ENCODE measurements around the gene CACNA1E.

CACNA1E gene

GRCh38 chr1:181784039-181784683 is 300.8 kb downstream of the CACNA1E start:
- no peak for TF ChIP-seq CSDC2 (CRISPR knock-in tag; IDR thresholded peaks at IDR 0.05)
- no peak for TF ChIP-seq CREB5 (CRISPR knock-in tag; IDR thresholded peaks at IDR 0.05; ENCODE audit: low read depth)
- no peak for TF ChIP-seq RARB (CRISPR knock-in tag; IDR thresholded peaks at IDR 0.05)
- TF ChIP-seq ZFP3 (CRISPR knock-in tag; IDR thresholded peaks at IDR 0.05) = no peak
- no peak for TF ChIP-seq PATZ1 (CRISPR knock-in tag; IDR thresholded peaks at IDR 0.05; ENCODE audit: borderline replicate concordance)
- TF ChIP-seq TCF4 (CRISPR knock-in tag; IDR thresholded peaks at IDR 0.05; ENCODE audit: borderline replicate concordance) = no peak
- TF ChIP-seq ESRRG (CRISPR knock-in tag; IDR thresholded peaks at IDR 0.05) = no peak
- no peak for TF ChIP-seq ZC3H10 (CRISPR knock-in tag; IDR thresholded peaks at IDR 0.05)
- no peak for TF ChIP-seq TOX (CRISPR knock-in tag; IDR thresholded peaks at IDR 0.05; ENCODE audit: borderline replicate concordance)

DNA sequence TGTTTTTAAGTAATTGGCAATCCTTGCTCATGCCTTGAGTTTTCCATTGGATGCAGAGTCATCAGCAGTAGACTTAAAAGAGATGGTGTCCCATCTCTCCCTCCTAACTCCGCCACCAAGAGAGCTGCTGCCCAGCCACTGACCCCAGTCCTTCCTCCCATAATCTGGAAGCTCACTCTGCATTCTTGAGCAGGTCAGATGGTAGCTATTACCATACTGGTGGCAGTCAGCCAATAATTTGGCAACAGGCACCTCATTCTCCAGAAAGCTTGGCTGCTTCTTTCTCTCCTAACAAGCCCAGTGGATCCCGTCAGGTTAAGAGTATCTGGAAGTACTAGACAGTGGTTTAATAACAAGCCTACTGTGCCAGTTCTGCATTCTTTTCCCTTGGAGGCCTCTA is 306.1 kb downstream of the CACNA1E start:
- no peak for ATAC-seq
- TF ChIP-seq ZFP30 (CRISPR knock-in tag; IDR thresholded peaks at IDR 0.05) = no peak
- TF ChIP-seq ESRRG (CRISPR knock-in tag; IDR thresholded peaks at IDR 0.05) = no peak
- no peak for TF ChIP-seq ZNF8 (CRISPR knock-in tag; IDR thresholded peaks at IDR 0.05)
- no peak for TF ChIP-seq GLIS3 (CRISPR knock-in tag; IDR thresholded peaks at IDR 0.05)
- TF ChIP-seq BACH2 (CRISPR knock-in tag; IDR thresholded peaks at IDR 0.05; ENCODE audit: borderline replicate concordance) = no peak
- no peak for TF ChIP-seq CSDC2 (CRISPR knock-in tag; IDR thresholded peaks at IDR 0.05)
- TF ChIP-seq PATZ1 (CRISPR knock-in tag; IDR thresholded peaks at IDR 0.05; ENCODE audit: borderline replicate concordance) = no peak
- TF ChIP-seq ZNF70 (CRISPR knock-in tag; IDR thresholded peaks at IDR 0.05) = no peak

More at GRCh38 chr1:181784039-181784683, 300.8 kb downstream of the CACNA1E start:
- ATAC-seq = no peak

DNA sequence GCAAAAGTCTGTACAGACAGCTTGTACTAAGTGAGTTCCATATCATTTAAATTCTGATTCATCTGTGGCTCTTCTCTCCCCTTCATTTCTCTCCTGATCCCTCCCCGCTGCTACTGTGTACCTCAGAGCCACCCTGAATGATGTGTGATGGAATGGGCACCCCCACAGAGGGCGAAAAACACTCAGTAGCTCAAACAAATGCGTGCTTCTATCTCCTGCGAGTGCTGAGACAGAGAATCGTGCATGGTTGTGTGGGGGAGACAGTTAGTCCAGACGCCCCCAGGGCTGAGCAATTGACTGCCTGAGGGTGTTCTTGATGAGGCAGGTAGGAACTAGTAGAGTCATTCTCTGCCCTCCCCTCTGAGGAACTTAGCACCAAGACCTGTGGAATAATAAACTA is 308.4 kb downstream of the CACNA1E start:
- TF ChIP-seq ZFP30 (CRISPR knock-in tag; IDR thresholded peaks at IDR 0.05) (no peak), ZC3H10 (CRISPR knock-in tag; IDR thresholded peaks at IDR 0.05) (no peak), PPARA (CRISPR knock-in tag; IDR thresholded peaks at IDR 0.05; ENCODE audit: borderline replicate concordance) (no peak), TCF4 (CRISPR knock-in tag; IDR thresholded peaks at IDR 0.05; ENCODE audit: borderline replicate concordance) (no peak), CREB5 (CRISPR knock-in tag; IDR thresholded peaks at IDR 0.05; ENCODE audit: low read depth) (no peak), CSDC2 (CRISPR knock-in tag; IDR thresholded peaks at IDR 0.05) (no peak), POU6F1 (CRISPR knock-in tag; IDR thresholded peaks at IDR 0.05; ENCODE audit: borderline replicate concordance, low read depth) (no peak), ZFP3 (CRISPR knock-in tag; IDR thresholded peaks at IDR 0.05) (no peak), BACH2 (CRISPR knock-in tag; IDR thresholded peaks at IDR 0.05; ENCODE audit: borderline replicate concordance) (no peak), TOX (CRISPR knock-in tag; IDR thresholded peaks at IDR 0.05; ENCODE audit: borderline replicate concordance) (no peak), SNAI2 (CRISPR knock-in tag; IDR thresholded peaks at IDR 0.05) (no peak)
- no peak for ATAC-seq

DNA sequence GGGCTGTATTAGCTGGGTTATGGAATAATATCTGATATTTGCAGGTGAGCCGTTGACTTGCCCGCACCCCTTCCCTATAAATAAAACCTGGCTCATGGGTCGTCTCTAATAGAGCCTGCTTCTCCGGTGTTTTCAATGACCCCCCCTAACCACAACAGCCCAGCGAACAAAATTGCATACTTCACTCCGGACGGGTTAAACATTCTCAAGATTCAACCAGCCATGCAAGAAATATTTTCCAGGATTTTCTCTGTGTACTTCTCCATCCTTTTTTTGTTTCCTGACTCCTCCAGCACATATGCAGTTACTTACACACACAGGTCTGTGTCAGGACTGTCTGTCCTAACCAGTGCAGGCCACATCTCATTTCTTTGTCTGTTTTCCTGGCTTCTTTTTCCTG is 310.5 kb downstream of the CACNA1E start:
- TF ChIP-seq OSR1 (CRISPR knock-in tag; IDR thresholded peaks at IDR 0.05) = no peak
- no peak for TF ChIP-seq CSRNP3 (CRISPR knock-in tag; IDR thresholded peaks at IDR 0.05)
- TF ChIP-seq ZNF70 (CRISPR knock-in tag; IDR thresholded peaks at IDR 0.05) = no peak
- TF ChIP-seq GLIS3 (CRISPR knock-in tag; IDR thresholded peaks at IDR 0.05) = no peak
- no peak for TF ChIP-seq ZC3H10 (CRISPR knock-in tag; IDR thresholded peaks at IDR 0.05)
- TF ChIP-seq ZFP30 (CRISPR knock-in tag; IDR thresholded peaks at IDR 0.05) = no peak
- TF ChIP-seq ZFP3 (CRISPR knock-in tag; IDR thresholded peaks at IDR 0.05) = no peak
- no peak for TF ChIP-seq TSHZ2 (CRISPR knock-in tag; IDR thresholded peaks at IDR 0.05)
- TF ChIP-seq ESRRG (CRISPR knock-in tag; IDR thresholded peaks at IDR 0.05) = no peak
- TF ChIP-seq TCF4 (CRISPR knock-in tag; IDR thresholded peaks at IDR 0.05; ENCODE audit: borderline replicate concordance) = no peak
- no peak for TF ChIP-seq CSDC2 (CRISPR knock-in tag; IDR thresholded peaks at IDR 0.05)
- no peak for ATAC-seq

All from SK-N-SH treated with all-trans-retinoic acid at 6 μM for 48 hours (cell line).